Stimulated activated naive CD4-positive, alpha-beta T cell (primary cell): ENCODE data around the gene GOLGA5.
"Not testable (repeated sequence)": the region's sequence is repeated elsewhere in the genome, so short reads cannot be mapped to it uniquely, and the experiment has no call there.

Experiments used
- DNase-seq, 6 experiments: peaks; one replicate each; lab custom pipeline; 2025; lab: John Stamatoyannopoulos, UW

The GOLGA5 gene

GRCh38 chr14:92778868-92779565 is 15.1 kb upstream of the GOLGA5 start:
- DNase-seq: not testable (repeated sequence)

- DNase-seq: no peak
These were observed 13.5 kb upstream of the GOLGA5 start for GRCh38 chr14:92780444-92781232.

GRCh38 chr14:92781350-92781749 is 12.8 kb upstream of the GOLGA5 start:
- DNase-seq: no peak

- peak in 3 of 6 experiments; percentile 31 to 44 (median 37) for DNase-seq
These were observed 10.2 kb upstream of the GOLGA5 start for GRCh38 chr14:92783813-92784431.

GRCh38 chr14:92785667-92786426 is 8.3 kb upstream of the GOLGA5 start:
- no peak for DNase-seq

- no peak for DNase-seq
These were observed 7.7 kb upstream of the GOLGA5 start for GRCh38 chr14:92786427-92786756.

GRCh38 chr14:92787554-92787953 is 6.6 kb upstream of the GOLGA5 start:
- DNase-seq: no peak

- DNase-seq: no peak
These were observed 4.5 kb upstream of the GOLGA5 start for GRCh38 chr14:92789457-92790089.

- no peak for DNase-seq
These were observed 1.2 kb upstream of the GOLGA5 start for GRCh38 chr14:92792885-92793284.

- peak in 1 of 6 experiments; percentile 11 for DNase-seq
These were observed 439 bp downstream of the GOLGA5 start for GRCh38 chr14:92794547-92794941.

- DNase-seq: no peak
These were observed 856 bp downstream of the GOLGA5 start for GRCh38 chr14:92794961-92795360.

GRCh38 chr14:92797935-92798653 is 4.0 kb downstream of the GOLGA5 start:
- DNase-seq: no peak

- DNase-seq: no peak
These were observed 4.7 kb downstream of the GOLGA5 start for GRCh38 chr14:92798811-92799210.

- DNase-seq: no peak
These were observed 5.9 kb downstream of the GOLGA5 start for GRCh38 chr14:92800012-92800411.

- no peak for DNase-seq
These were observed 6.4 kb downstream of the GOLGA5 start for GRCh38 chr14:92800525-92800924.

- DNase-seq: no peak
These were observed 7.8 kb downstream of the GOLGA5 start for GRCh38 chr14:92801917-92802316.

- DNase-seq: no peak
These were observed 8.6 kb downstream of the GOLGA5 start for GRCh38 chr14:92802678-92803077.

- DNase-seq: no peak
These were observed 19.1 kb downstream of the GOLGA5 start for GRCh38 chr14:92813201-92813600.

- DNase-seq: no peak
These were observed 25.0 kb downstream of the GOLGA5 start for GRCh38 chr14:92819011-92819597.

GRCh38 chr14:92819680-92820535 is 25.8 kb downstream of the GOLGA5 start:
- not testable (repeated sequence) for DNase-seq
